H1 (cell line): ENCODE measurements around the gene ADARB2.

Source experiments
- CHD2 ChIP-seq: IDR thresholded peaks from 2 replicates; pipeline ENCODE4 v1.6.1; 2012; ENCODE audit warnings: low read length, improper control_type of control experiment
- CREB1 ChIP-seq: IDR thresholded peaks from 2 replicates; pipeline ENCODE4 v1.6.1; 2012; ENCODE audit warnings: inconsistent platforms
- CTCF ChIP-seq, 3 experiments: IDR thresholded peaks; 1 replicate in 2 of 3; 2 replicates in 1 of 3; pipeline versions ENCODE4 v1.5.1 to v1.6.1; 2011; ENCODE audit warnings: low read length in 3 of 3, mild to moderate bottlenecking in 3 of 3, inconsistent platforms in 2 of 3, low read depth in 1 of 3, moderate library complexity in 1 of 3; ENCODE audit not compliant: insufficient read depth in 1 of 3; ENCODE audit errors: control extremely low read depth in 1 of 3
- EGR1 ChIP-seq: IDR thresholded peaks from 2 replicates; pipeline ENCODE4 v1.6.1; 2011; ENCODE audit warnings: low read depth, low read length, borderline replicate concordance
- EZH2 ChIP-seq: fragments of 200-600 bp; sonication (generic); IDR thresholded peaks from 2 replicates; pipeline ENCODE4 v1.7.1; 2012; ENCODE audit warnings: low read depth, mild to moderate bottlenecking, moderate library complexity, low read length, inconsistent platforms; ENCODE audit not compliant: severe bottlenecking
- MAX ChIP-seq: IDR thresholded peaks from 2 replicates; pipeline ENCODE4 v1.6.1; 2012; ENCODE audit warnings: inconsistent platforms
- POLR2A ChIP-seq, 2 experiments: IDR thresholded peaks; 1 replicate in 1 of 2; 2 replicates in 1 of 2; pipeline ENCODE4 v1.6.1; 2011; ENCODE audit warnings: low read depth in 2 of 2, low read length in 2 of 2, mild to moderate bottlenecking in 2 of 2; ENCODE audit errors: control extremely low read depth in 1 of 2
- POLR2AphosphoS5 ChIP-seq: IDR thresholded peaks from 2 replicates; pipeline ENCODE4 v1.6.1; 2011; ENCODE audit warnings: low read depth, low read length
- RXRA ChIP-seq: IDR thresholded peaks from 2 replicates; pipeline ENCODE4 v1.6.1; 2011; ENCODE audit warnings: low read depth, mild to moderate bottlenecking, low read length, moderate library complexity; ENCODE audit not compliant: insufficient read depth
- SIN3A ChIP-seq, 2 experiments: IDR thresholded peaks in 1 of 2; conservative IDR thresholded peaks in 1 of 2; 2 replicates each; pipeline ENCODE4 v1.6.1; 2011 to 2012; ENCODE audit warnings: low read length in 2 of 2, improper control_type of control experiment in 1 of 2, low read depth in 1 of 2, mild to moderate bottlenecking in 1 of 2
- SP2 ChIP-seq: IDR thresholded peaks from 2 replicates; pipeline ENCODE4 v1.6.1; 2012; ENCODE audit warnings: mild to moderate bottlenecking, low read length, inconsistent platforms
- ZNF274 ChIP-seq: IDR thresholded peaks from 2 replicates; pipeline ENCODE4 v1.7.0; 2012; ENCODE audit warnings: low read length, borderline replicate concordance; ENCODE audit errors: extremely low read depth

- TF ChIP-seq CHD2 (no peak), MAX (no peak), SP2 (no peak), CTCF (IDR thresholded peaks at IDR 0.05; ENCODE audit: control extremely low read depth in 1 of 3, insufficient read depth in 1 of 3, low read depth in 1 of 3, low read length in 3 of 3) (no peak), EZH2 (no peak), POLR2A (IDR thresholded peaks at IDR 0.05; ENCODE audit: control extremely low read depth in 1 of 2, low read depth in 2 of 2, low read length in 2 of 2) (no peak), SIN3A (conservative IDR thresholded peaks at IDR 0.05 in 1 of 2, IDR thresholded peaks at IDR 0.05 in 1 of 2; ENCODE audit: low read depth in 1 of 2, low read length in 2 of 2) (no peak), EGR1 (no peak), CREB1 (no peak), RXRA (no peak), POLR2AphosphoS5 (no peak), ZNF274 (no peak)
Measured at GRCh38 chr10:1611936-1612550, 125.3 kb downstream of the ADARB2 start.
